GM21529 (cell line): ENCODE data around the gene FLACC1.
"Not testable (repeated sequence)": the region's sequence is repeated elsewhere in the genome, so short reads cannot be mapped to it uniquely, and the experiment has no call there.

Experiments
- ATAC-seq: cut with Tn5 transposase; IDR thresholded peaks from one replicate; pipeline ENCODE4 v1.9.1; 2021; ENCODE audit not compliant: unreplicated experiment

FLACC1 gene

DNA sequence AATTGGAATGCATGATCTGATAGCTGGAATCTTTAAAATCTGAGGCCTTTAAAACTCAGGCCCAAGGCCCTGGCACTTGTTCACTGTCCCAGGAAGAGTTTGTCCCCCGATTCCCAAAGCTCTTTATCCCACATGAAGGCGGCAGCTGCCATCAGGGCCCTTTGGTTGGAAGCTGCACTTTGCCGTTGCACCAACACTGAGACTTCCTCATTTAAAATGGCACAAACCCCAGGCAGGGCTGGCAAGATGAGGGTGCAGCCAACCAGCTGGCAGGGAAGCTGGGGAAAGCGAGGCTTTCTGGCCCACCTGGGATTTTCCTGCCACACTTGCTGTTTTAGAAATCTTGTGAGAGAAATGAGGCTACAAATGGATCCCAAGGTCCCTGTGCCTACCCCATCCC is 6.3 kb downstream of the FLACC1 start:
- ATAC-seq: no peak

- no peak for ATAC-seq
Observed at GRCh38 chr2:201349601-201350000, 7.5 kb downstream of the FLACC1 start.

DNA sequence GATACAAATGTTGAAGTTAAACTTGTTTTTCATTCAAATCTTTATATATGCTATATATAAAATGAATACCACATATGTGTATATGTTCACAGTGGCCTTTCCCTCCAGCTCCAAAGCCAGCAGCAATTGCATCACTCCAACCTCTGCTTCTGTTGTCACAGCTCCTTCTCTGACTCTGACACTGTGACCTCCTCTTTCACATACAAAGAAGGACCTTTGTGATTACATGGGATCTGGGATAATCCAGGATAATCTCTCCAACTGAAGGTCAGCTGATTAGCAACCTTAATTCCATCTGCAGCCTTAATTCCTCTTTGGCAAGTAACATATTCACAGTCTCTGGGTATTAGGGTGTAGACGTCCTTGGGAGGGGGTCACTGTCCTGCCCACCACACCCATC is 8.4 kb downstream of the FLACC1 start:
- ATAC-seq: no peak

DNA sequence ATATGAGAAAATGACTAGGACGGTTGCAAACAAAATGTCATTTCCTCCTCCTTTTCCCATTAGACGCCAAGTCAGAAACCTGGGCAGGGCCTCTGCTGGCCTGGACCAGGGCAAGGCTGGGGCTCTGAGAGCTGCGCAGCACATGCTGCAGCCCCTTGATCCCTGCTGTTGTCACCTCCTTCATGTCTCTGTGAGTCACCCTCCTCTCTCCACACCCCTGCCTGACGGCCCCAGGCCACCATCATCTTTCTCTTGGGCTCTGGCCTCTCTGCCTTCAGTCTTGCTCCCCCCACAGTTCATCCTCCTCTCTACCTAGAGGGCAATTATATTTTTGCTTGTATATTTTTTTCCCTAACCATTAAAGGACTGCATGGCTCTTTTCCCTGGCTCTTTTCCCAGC is 10.0 kb downstream of the FLACC1 start:
- no peak for ATAC-seq

DNA sequence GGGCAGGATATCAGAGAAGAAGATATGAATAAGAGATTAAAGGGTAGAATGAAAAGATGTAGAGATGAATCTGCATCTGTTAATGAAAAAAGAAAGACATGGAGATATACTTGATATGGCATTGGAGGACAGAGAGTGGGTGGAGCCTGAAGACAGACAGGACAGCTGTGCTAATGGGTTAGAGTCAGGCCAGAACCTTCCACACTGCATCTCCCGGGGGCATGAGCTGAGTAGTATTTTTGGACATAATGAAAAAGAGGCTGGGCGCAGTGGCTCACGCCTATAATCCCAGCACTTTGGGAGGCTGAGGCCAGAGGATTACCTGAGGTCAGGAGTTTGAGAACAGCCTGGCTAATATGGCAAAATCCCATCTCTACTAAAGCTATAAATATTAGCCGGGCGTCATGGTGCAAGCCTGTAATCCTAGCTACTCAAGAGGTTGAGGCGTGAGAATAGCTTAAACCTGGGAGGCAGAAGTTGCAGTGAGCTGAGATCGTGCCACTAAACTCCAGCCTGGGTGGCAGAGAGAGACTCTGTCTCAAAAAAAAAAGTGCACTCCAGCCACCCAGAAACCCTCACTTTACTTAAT is 11.4 kb downstream of the FLACC1 start:
- no peak for ATAC-seq

GRCh38 chr2:201344663-201345366 is 12.3 kb downstream of the FLACC1 start:
- ATAC-seq: peak; percentile 81

- no peak for ATAC-seq
Observed at GRCh38 chr2:201343559-201343958, 13.6 kb downstream of the FLACC1 start.

GRCh38 chr2:201342923-201343322 is 14.2 kb downstream of the FLACC1 start:
- no peak for ATAC-seq

DNA sequence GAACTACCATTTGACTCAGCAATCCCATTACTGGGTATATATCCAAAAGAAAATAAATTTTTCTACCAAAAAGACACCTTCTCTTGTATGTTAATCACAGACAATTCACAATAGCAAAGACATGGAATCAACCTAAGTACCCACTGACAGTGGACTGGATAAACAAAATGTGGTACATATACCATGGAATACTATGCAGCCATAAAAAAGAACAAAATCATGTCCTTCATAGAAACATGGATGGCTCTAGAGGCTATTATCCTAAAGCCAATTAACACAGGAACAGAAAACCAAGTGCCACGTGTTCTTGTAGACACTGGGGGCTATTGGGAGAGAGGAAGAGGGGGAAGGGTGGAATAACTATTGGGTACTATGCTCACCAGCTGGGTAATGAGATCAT is 27.7 kb downstream of the FLACC1 start:
- ATAC-seq: no peak

DNA sequence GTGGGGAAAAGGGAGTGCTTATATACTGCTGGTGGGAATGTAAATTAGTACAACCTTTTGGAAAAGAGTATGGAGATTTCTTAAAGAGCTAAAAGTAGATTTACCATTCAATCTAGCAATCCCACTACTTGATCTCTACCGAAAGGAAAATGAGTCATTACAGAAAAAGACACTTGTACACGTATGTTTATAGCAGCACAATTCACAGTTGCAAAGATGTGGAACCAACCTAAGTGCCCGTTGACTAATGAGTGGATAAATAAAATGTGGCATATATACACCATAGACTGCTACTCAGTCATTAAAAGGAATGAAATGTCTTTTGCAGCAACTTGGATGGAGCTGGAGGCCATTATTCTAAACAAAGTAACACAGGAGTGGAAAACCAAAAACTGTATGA is 29.5 kb downstream of the FLACC1 start:
- no peak for ATAC-seq

DNA sequence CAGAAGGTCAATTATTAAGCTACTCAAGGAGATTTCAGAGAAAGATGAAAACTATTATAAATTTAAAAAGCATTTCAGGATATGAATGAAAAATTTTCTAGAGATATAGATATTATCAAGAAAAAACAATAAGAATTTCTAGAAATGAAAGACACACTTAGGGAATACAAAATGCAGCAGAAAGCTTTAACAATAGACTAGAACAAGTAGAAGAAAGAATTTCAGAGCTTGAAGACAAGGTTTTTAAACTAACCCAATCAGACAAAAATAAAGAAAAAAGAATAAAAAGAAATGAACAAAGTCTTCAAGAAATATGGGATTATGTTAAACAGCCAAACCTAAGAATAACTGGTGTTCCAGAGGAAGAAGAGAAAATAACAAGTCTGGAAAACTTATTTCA is 34.4 kb downstream of the FLACC1 start:
- no peak for ATAC-seq

DNA sequence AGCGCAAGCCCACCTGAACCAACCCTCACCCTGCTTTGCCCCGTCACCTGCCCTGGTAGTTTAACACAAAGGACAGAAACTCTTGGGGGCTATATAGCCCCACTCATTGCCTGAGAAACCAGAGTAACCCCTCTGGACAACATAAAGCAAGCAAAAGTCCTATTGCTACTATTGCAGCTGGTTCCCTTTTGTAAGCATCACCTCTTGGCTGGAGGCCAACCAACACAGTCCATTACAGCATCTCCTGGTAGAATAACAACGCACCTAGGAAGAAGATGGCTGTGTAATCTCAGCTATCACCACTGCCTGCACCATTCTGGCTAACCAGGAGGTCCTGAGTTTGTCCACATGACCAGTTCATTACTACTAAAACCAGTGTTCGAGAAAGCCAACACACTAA is 36.4 kb downstream of the FLACC1 start:
- ATAC-seq: no peak

DNA sequence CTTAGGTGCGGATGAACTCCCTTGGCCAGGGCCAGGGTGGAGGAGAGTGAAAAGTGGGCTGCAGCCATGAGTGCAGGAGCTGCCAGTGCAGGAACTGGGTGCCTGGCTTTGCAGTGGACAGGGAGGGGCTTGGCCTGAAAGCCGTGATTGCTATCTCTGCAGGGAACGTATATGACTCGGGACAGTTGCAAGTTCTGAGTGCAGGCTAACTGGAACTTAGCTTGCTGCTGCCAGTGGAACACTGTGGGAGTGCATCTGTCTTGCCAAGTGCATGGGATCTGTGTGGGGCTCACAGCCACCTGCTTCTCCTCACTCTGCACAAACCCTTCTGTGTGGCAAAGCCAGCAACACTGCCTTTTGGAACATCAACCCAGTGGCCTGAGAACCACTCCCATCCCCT is 36.9 kb downstream of the FLACC1 start:
- ATAC-seq: no peak

- ATAC-seq: no peak
Observed at GRCh38 chr2:201319511-201319910, 37.6 kb downstream of the FLACC1 start.

- no peak for ATAC-seq
Observed at GRCh38 chr2:201313362-201313761, 43.8 kb downstream of the FLACC1 start.

GRCh38 chr2:201308914-201309313 is 48.2 kb downstream of the FLACC1 start:
- no peak for ATAC-seq

GRCh38 chr2:201307876-201308275 is 49.3 kb downstream of the FLACC1 start:
- no peak for ATAC-seq

- ATAC-seq: not testable (repeated sequence)
Observed at GRCh38 chr2:201299929-201300328, 57.2 kb downstream of the FLACC1 start.

- ATAC-seq: no peak
Observed at GRCh38 chr2:201298462-201299052, 58.6 kb downstream of the FLACC1 start.

- ATAC-seq: not testable (repeated sequence)
Observed at GRCh38 chr2:201290457-201291148, 66.5 kb downstream of the FLACC1 start.

DNA sequence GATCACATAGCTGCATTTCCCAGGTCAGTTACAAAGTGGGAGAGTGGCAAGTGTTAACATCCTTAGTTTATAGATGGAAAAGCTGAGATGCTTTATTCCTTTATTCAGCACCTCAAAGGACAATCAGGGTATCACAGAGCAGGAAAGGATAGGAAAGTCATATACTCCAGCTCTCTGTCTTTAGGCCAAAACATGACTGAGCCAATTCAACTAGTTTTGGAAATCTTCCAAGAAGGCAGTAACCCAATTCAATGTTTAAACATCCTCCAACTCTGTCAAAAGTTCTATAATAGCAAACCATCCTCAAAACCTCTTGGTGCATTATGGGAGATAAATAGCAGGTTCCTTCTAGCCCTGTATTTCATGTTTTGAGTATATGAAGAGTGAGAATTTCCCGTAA is 71.6 kb downstream of the FLACC1 start:
- no peak for ATAC-seq
